ENCODE data around the gene NAALADL1. TPM values are rescaled to one million over a fixed set of nuclear protein-coding genes. Genes with fewer than 3 reads are reported as not detected.

The NAALADL1 gene
- total and polyA plus RNA-seq, 2 experiments from 2014 or later, result 11.1 to 13.7 TPM

GRCh38 chr11:65058012-65058411, 341 bp downstream of the NAALADL1 start:
- Mint-ChIP-seq H3K27ac (no peak overlapping the region), H3K9me3 (no peaks in the 10 kb centered on the region), H3K27me3 (ENCODE audit: insufficient read depth, low read depth, poor library complexity) (peaks cover 9% of the 10 kb centered on the region), H3K36me3 (ENCODE audit: low read depth) (no peaks in the 10 kb centered on the region), H3K4me1 (peaks cover 2% of the 10 kb centered on the region), H3K4me3 (no peak overlapping the region)
- Histone ChIP-seq H3K4me3 (no peak overlapping the region), H3K79me2 (replicated peaks; ENCODE audit: insufficient read depth) (no peaks in the 10 kb centered on the region), H3K9me2 (ENCODE audit: insufficient read depth) (no peaks in the 10 kb centered on the region), H3K36me3 (ENCODE audit: insufficient read depth) (no peaks in the 10 kb centered on the region), H3K4me1 (ENCODE audit: insufficient read depth) (no peaks in the 10 kb centered on the region), H3K4me2 (no peak overlapping the region), H4K20me1 (replicated peaks; ENCODE audit: insufficient read depth) (no peaks in the 10 kb centered on the region), H2AFZ (no peak overlapping the region), H3K27me3 (ENCODE audit: insufficient read depth) (no peaks in the 10 kb centered on the region), H3F3A (replicated peaks; ENCODE audit: low read depth) (no peaks in the 10 kb centered on the region), H3K27ac (ENCODE audit: low read depth) (no peak overlapping the region)
- no peak for TF ChIP-seq CREB1 (CRISPR knock-in tag; IDR thresholded peaks at IDR 0.05; ENCODE audit: low read depth)
- no peak for TF ChIP-seq ZNF331 (CRISPR knock-in tag; IDR thresholded peaks at IDR 0.05; ENCODE audit: low read depth)
- no peak for TF ChIP-seq POLR2AphosphoS5 (IDR thresholded peaks at IDR 0.05; ENCODE audit: low read depth)
- TF ChIP-seq, protein P1, sequence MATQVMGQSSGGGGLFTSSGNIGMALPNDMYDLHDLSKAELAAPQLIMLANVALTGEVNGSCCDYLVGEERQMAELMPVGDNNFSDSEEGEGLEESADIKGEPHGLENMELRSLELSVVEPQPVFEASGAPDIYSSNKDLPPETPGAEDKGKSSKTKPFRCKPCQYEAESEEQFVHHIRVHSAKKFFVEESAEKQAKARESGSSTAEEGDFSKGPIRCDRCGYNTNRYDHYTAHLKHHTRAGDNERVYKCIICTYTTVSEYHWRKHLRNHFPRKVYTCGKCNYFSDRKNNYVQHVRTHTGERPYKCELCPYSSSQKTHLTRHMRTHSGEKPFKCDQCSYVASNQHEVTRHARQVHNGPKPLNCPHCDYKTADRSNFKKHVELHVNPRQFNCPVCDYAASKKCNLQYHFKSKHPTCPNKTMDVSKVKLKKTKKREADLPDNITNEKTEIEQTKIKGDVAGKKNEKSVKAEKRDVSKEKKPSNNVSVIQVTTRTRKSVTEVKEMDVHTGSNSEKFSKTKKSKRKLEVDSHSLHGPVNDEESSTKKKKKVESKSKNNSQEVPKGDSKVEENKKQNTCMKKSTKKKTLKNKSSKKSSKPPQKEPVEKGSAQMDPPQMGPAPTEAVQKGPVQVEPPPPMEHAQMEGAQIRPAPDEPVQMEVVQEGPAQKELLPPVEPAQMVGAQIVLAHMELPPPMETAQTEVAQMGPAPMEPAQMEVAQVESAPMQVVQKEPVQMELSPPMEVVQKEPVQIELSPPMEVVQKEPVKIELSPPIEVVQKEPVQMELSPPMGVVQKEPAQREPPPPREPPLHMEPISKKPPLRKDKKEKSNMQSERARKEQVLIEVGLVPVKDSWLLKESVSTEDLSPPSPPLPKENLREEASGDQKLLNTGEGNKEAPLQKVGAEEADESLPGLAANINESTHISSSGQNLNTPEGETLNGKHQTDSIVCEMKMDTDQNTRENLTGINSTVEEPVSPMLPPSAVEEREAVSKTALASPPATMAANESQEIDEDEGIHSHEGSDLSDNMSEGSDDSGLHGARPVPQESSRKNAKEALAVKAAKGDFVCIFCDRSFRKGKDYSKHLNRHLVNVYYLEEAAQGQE (IDR thresholded peaks at IDR 0.05; ENCODE audit: unreplicated experiment), result no peak
- TF ChIP-seq, protein P2, sequence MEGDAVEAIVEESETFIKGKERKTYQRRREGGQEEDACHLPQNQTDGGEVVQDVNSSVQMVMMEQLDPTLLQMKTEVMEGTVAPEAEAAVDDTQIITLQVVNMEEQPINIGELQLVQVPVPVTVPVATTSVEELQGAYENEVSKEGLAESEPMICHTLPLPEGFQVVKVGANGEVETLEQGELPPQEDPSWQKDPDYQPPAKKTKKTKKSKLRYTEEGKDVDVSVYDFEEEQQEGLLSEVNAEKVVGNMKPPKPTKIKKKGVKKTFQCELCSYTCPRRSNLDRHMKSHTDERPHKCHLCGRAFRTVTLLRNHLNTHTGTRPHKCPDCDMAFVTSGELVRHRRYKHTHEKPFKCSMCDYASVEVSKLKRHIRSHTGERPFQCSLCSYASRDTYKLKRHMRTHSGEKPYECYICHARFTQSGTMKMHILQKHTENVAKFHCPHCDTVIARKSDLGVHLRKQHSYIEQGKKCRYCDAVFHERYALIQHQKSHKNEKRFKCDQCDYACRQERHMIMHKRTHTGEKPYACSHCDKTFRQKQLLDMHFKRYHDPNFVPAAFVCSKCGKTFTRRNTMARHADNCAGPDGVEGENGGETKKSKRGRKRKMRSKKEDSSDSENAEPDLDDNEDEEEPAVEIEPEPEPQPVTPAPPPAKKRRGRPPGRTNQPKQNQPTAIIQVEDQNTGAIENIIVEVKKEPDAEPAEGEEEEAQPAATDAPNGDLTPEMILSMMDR (conservative IDR thresholded peaks at IDR 0.05; ENCODE audit: low read depth in 2 of 2), result no peak
- no peak for TF ChIP-seq JUNB (IDR thresholded peaks at IDR 0.05; ENCODE audit: unreplicated experiment)
- no peak for TF ChIP-seq EZH2phosphoT487 (IDR thresholded peaks at IDR 0.05; ENCODE audit: unreplicated experiment)
- no peak for TF ChIP-seq STAT1 (IDR thresholded peaks at IDR 0.05; ENCODE audit: unreplicated experiment)
- TF ChIP-seq ZNF114 (CRISPR knock-in tag; IDR thresholded peaks at IDR 0.05), result no peak
- DNase-seq (ENCODE audit: low spot score) (no peak), ATAC-seq (no peak)

- Histone ChIP-seq H3F3A (replicated peaks; ENCODE audit: low read depth) (no peaks in the 10 kb centered on the region), H3K36me3 (ENCODE audit: insufficient read depth) (no peaks in the 10 kb centered on the region), H3K4me2 (no peak overlapping the region), H4K20me1 (replicated peaks; ENCODE audit: insufficient read depth) (no peaks in the 10 kb centered on the region), H3K27me3 (ENCODE audit: insufficient read depth) (no peaks in the 10 kb centered on the region), H3K4me3 (no peak overlapping the region), H3K79me2 (replicated peaks; ENCODE audit: insufficient read depth) (no peaks in the 10 kb centered on the region), H3K4me1 (ENCODE audit: insufficient read depth) (no peaks in the 10 kb centered on the region), H3K27ac (ENCODE audit: low read depth) (no peak overlapping the region), H3K9me2 (ENCODE audit: insufficient read depth) (no peaks in the 10 kb centered on the region), H2AFZ (no peak overlapping the region)
- no peak overlapping the region for H3K4me3 Mint-ChIP-seq
- no peaks in the 10 kb centered on the region for H3K36me3 Mint-ChIP-seq (ENCODE audit: low read depth)
- peaks cover 2% of the 10 kb centered on the region for H3K4me1 Mint-ChIP-seq
- H3K9me3 Mint-ChIP-seq, result no peaks in the 10 kb centered on the region
- DNase-seq (ENCODE audit: low spot score) (no peak), ATAC-seq (no peak)
- H3K27ac Mint-ChIP-seq, result no peak overlapping the region
- peaks cover 9% of the 10 kb centered on the region for H3K27me3 Mint-ChIP-seq (ENCODE audit: insufficient read depth, low read depth, poor library complexity)
- TF ChIP-seq, protein P3, sequence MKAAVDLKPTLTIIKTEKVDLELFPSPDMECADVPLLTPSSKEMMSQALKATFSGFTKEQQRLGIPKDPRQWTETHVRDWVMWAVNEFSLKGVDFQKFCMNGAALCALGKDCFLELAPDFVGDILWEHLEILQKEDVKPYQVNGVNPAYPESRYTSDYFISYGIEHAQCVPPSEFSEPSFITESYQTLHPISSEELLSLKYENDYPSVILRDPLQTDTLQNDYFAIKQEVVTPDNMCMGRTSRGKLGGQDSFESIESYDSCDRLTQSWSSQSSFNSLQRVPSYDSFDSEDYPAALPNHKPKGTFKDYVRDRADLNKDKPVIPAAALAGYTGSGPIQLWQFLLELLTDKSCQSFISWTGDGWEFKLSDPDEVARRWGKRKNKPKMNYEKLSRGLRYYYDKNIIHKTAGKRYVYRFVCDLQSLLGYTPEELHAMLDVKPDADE (IDR thresholded peaks at IDR 0.05), result no peak
- TF ChIP-seq STAT1 (IDR thresholded peaks at IDR 0.05; ENCODE audit: unreplicated experiment) (no peak), NANOG (IDR thresholded peaks at IDR 0.05; ENCODE audit: borderline replicate concordance) (no peak), ZNF114 (CRISPR knock-in tag; IDR thresholded peaks at IDR 0.05) (no peak), EZH2phosphoT487 (IDR thresholded peaks at IDR 0.05; ENCODE audit: unreplicated experiment) (no peak), EZH2 (IDR thresholded peaks at IDR 0.05; ENCODE audit: low read depth, unreplicated experiment) (no peak), POLR2AphosphoS5 (IDR thresholded peaks at IDR 0.05; ENCODE audit: low read depth) (no peak)
- TF ChIP-seq, protein P1 (IDR thresholded peaks at IDR 0.05; ENCODE audit: unreplicated experiment), result no peak
Observed at GRCh38 chr11:65057526-65057925, 827 bp downstream of the NAALADL1 start.
